ENCODE results near the gene BCL2L2. TPM values are rescaled to one million over a fixed set of nuclear protein-coding genes. Genes with fewer than 3 reads are reported as not detected.

The BCL2L2 gene
- total and polyA plus RNA-seq, 2 donors (not counting 1 experiment from before 2014, with no cell fraction given) = 5.4 to 17.8 TPM

- intact Hi-C loops (cut with micrococcal nuclease) = loop anchor here (1.0 to 10.0 kb wide), 8 partner anchors 9 to 697 kb away; partner anchors contain the start of genes ACIN1, AP1G2, C14orf119 and DAD1
- Mint-ChIP-seq H3K27ac (peak within 1 kb of the TSS; percentile 93), H3K9me3 (ENCODE audit: insufficient read depth) (no peaks in the 10 kb centered on the region), H3K4me1 (peaks cover 23% of the 10 kb centered on the region), H3K27me3 (no peaks in the 10 kb centered on the region), H3K4me3 (peak within 1 kb of the TSS; percentile 98)
- CTCF ChIA-PET = interaction anchor here (0.5 to 4.6 kb wide), 8 partner anchors 13 to 346 kb away, joined by 3 to 56 read pairs (median 4); partner anchors contain the start of genes PABPN1 and PPP1R3E
- POLR2A ChIA-PET = interaction anchor here (0.6 to 1.7 kb wide), 5 partner anchors 9 to 1365 kb away, joined by 3 to 26 read pairs (median 8); partner anchors contain the start of genes PABPN1 and PPP1R3E
- Histone ChIP-seq H3K27me3 (replicated peaks in 1 of 4; ENCODE audit: control extremely low read depth in 1 of 4, control insufficient read depth in 3 of 4, insufficient read depth in 4 of 4, low read length in 3 of 4) (no peaks in the 10 kb centered on the region), H3K4me1 (ENCODE audit: control insufficient read depth in 2 of 2, insufficient read depth in 2 of 2, low read length in 2 of 2) (peaks cover 13 to 17% of the 10 kb centered on the region in 2 donors), H3K9ac (ENCODE audit: low read length) (peak within 1 kb of the TSS; percentile 83), H3K4me2 (replicated peaks; ENCODE audit: low read depth, low read length, poor library complexity, severe bottlenecking) (peak within 1 kb of the TSS; percentile 84), H2AFZ (ENCODE audit: insufficient read depth, low read depth, low read length, poor library complexity, severe bottlenecking) (peak within 1 kb of the TSS; percentile 92), H3K27ac (ENCODE audit: low read length in 2 of 2) (peak within 1 kb of the TSS; percentile 49 to 83), H3K36me3 (replicated peaks in 1 of 2; ENCODE audit: control extremely low read depth in 1 of 2, control insufficient read depth in 1 of 2, extremely low read depth in 1 of 2, insufficient read depth in 2 of 2, low read length in 1 of 2) (no peaks in the 10 kb centered on the region), H4K20me1 (ENCODE audit: control insufficient read depth, insufficient read depth, low read length, poor library complexity, severe bottlenecking) (no peaks in the 10 kb centered on the region), H3K79me2 (ENCODE audit: control insufficient read depth, insufficient read depth, low read length) (peaks cover 10% of the 10 kb centered on the region), H3K4me3 (ENCODE audit: control extremely low read depth in 1 of 5, extremely low read depth in 1 of 5, insufficient read depth in 1 of 5, low read depth in 2 of 5, low read length in 4 of 5) (peak within 1 kb of the TSS; percentile 56 to 90 (median 83)), H3K9me3 (ENCODE audit: control extremely low read depth in 1 of 3, control insufficient read depth in 2 of 3, insufficient read depth in 1 of 3, low read length in 2 of 3) (no peaks in the 10 kb centered on the region)
- DNase-seq (peak; percentile 97), ATAC-seq (ENCODE audit: low read depth) (peak; percentile 97)
- TF ChIP-seq CTCF (IDR thresholded peaks at IDR 0.05) (no peak), EZH2 (IDR thresholded peaks at IDR 0.05; ENCODE audit: borderline replicate concordance, insufficient read depth, low read depth, low read length, poor library complexity, severe bottlenecking) (no peak)
- WGBS (ENCODE audit: insufficient coverage) = under 1% methylated on average over 49 of the region's 53 CpGs
Measured at GRCh38 chr14:23286020-23286901, 20.4 kb upstream of the BCL2L2 start, which contains the start of gene HOMEZ. HOMEZ (minus strand) TSS chr14:23286132; CDS start chr14:23285952, 180 bp downstream.

All from B cell (primary cell).